HepG2 (cell line): ENCODE data around the gene MYPN. TPM values are rescaled to one million over a fixed set of nuclear protein-coding genes. Genes with fewer than 3 reads are reported as not detected.

Experiments used
- ATAC-seq: fragments of 200-7000 bp; cut with Tn5 transposase; 3 replicates; pipeline ENCODE4 v1.9.1; 2020; ENCODE audit warnings: mild to moderate bottlenecking, moderate library complexity
- BruUV-seq: library from RNA; stranded (reverse); fragments of 400-500 nt; replicated peaks from 2 replicates; lab custom pipeline; 2021; lab: Mats Ljungman, UMichigan
- CTCF ChIA-PET: fragments of 300-600 bp; formaldehyde crosslinking; extraction: SDS; loops from one replicate; lab custom pipeline; 2021; ENCODE audit warnings: low total read pairs, inconsistent platforms, low intra/inter-chr PET ratio; lab: Yijun Ruan, JAX
- POLR2A ChIA-PET: fragments of 350-600 bp; sonication (Branson Sonifier 250); formaldehyde crosslinking; loops from one replicate; lab custom pipeline; 2020; ENCODE audit warnings: antibody characterized with exemption, inconsistent platforms; lab: Yijun Ruan, JAX
- DNase-seq: peaks from one replicate; pipeline ENCODE4 v3.0.0-alpha.2; 2015; ENCODE audit warnings: low spot score
- FAIRE-seq: peaks from 3 replicates; lab custom pipeline; 2011; peaks lifted over from hg19 to GRCh38; lab: Jason Lieb, UNC
- H2AFZ ChIP-seq: one replicate; pipeline ENCODE4 v1.6.1; 2011; ENCODE audit warnings: low read length, inconsistent platforms
- H3K27ac ChIP-seq: fragments of 300-600 bp; 3 replicates; pipeline ENCODE4 v1.8.0; 2011; ENCODE audit warnings: mixed run types, mild to moderate bottlenecking, mixed read lengths, low read length, inconsistent platforms; ENCODE audit not compliant: insufficient read depth; ENCODE audit errors: extremely low read length
- H3K27me3 ChIP-seq, 2 experiments: fragments of 200-600 bp in 1 of 2; 2 replicates in 1 of 2; 3 replicates in 1 of 2; pipeline versions ENCODE4 v1.6.0 to v1.8.0; 2011; ENCODE audit warnings: low read length in 2 of 2, mild to moderate bottlenecking in 2 of 2, moderate library complexity in 2 of 2, inconsistent platforms in 1 of 2; ENCODE audit not compliant: insufficient read depth in 2 of 2, control insufficient read depth in 1 of 2
- H3K36me3 ChIP-seq, 2 experiments: fragments of 200-600 bp in 1 of 2; replicated peaks in 1 of 2; 2 replicates in 1 of 2; 3 replicates in 1 of 2; pipeline versions ENCODE4 v1.5.1 to v1.8.0; 2011; ENCODE audit warnings: low read length in 2 of 2, inconsistent platforms in 1 of 2; ENCODE audit not compliant: insufficient read depth in 2 of 2, control insufficient read depth in 1 of 2
- H3K4me1 ChIP-seq: 2 replicates; pipeline ENCODE4 v1.5.1; 2012; ENCODE audit warnings: low read length, inconsistent platforms; ENCODE audit not compliant: insufficient read depth
- H3K4me2 ChIP-seq: 2 replicates; pipeline ENCODE4 v1.6.0; 2011; ENCODE audit warnings: low read depth, low read length, inconsistent platforms
- H3K4me3 ChIP-seq, 3 experiments: fragments of 200-600 bp in 1 of 3; sonication (generic), shearing (Covaris generic) in 1 of 3; replicated peaks in 1 of 3; 2 replicates each; pipeline ENCODE4 v1.5.1; 2011 to 2016; ENCODE audit warnings: low read length in 3 of 3, inconsistent platforms in 2 of 3, low read depth in 2 of 3, mild to moderate bottlenecking in 2 of 3, control low read depth in 1 of 3, mixed read lengths in 1 of 3; ENCODE audit not compliant: insufficient read depth in 1 of 3
- H3K79me2 ChIP-seq: one replicate; pipeline ENCODE4 v1.6.1; 2011; ENCODE audit warnings: low read length, inconsistent platforms; ENCODE audit not compliant: insufficient read depth
- H3K9ac ChIP-seq: 2 replicates; pipeline ENCODE4 v1.6.0; 2011; ENCODE audit warnings: mild to moderate bottlenecking, low read depth, low read length, inconsistent platforms; ENCODE audit not compliant: insufficient read depth
- H3K9me3 ChIP-seq: 2 replicates; pipeline ENCODE4 v1.5.1; 2012; ENCODE audit warnings: mild to moderate bottlenecking, low read length
- H4K20me1 ChIP-seq: 2 replicates; pipeline ENCODE4 v1.6.0; 2011; ENCODE audit warnings: inconsistent platforms, mild to moderate bottlenecking, low read length, moderate library complexity; ENCODE audit not compliant: insufficient read depth
- ADNP ChIP-seq: sonication (generic); formaldehyde crosslinking; IDR thresholded peaks from 2 replicates; pipeline ENCODE4 v1.4.0; 2020; ENCODE audit warnings: missing genetic modification reagents
- CREB1 ChIP-seq, 2 experiments: fragments of 450-650 bp in 1 of 2; IDR thresholded peaks; 2 replicates each; pipeline ENCODE4 v1.6.1; 2016 to 2017; ENCODE audit warnings: control low read depth in 1 of 2, mild to moderate bottlenecking in 1 of 2, missing compliant biosample characterization in 1 of 2, missing genetic modification characterization in 1 of 2
- FOSL2 ChIP-seq: sonication (generic); formaldehyde crosslinking; IDR thresholded peaks from 2 replicates; pipeline ENCODE4 v1.4.0; 2020; ENCODE audit warnings: missing genetic modification reagents
- FOXA1 ChIP-seq, 2 experiments: fragments of 450-650 bp in 1 of 2; sonication (generic) in 1 of 2; formaldehyde crosslinking in 1 of 2; IDR thresholded peaks; 2 replicates each; pipeline versions ENCODE4 v1.4.0 to v1.6.1; 2016 to 2020; ENCODE audit warnings: missing genetic modification reagents in 1 of 2
- HNRNPLL ChIP-seq: fragments of 200-400 bp; formaldehyde crosslinking; IDR thresholded peaks from 2 replicates; pipeline ENCODE4 v1.6.1; 2017; ENCODE audit warnings: mild to moderate bottlenecking, low read depth, low read length; ENCODE audit not compliant: poor library complexity, severe bottlenecking
- IKZF5 ChIP-seq: IDR thresholded peaks from 2 replicates; pipeline ENCODE4 v1.6.1; 2018; ENCODE audit warnings: missing genetic modification reagents, mild to moderate bottlenecking, missing compliant biosample characterization
- KDM1A ChIP-seq: IDR thresholded peaks from 2 replicates; pipeline ENCODE4 v1.6.1; 2016; ENCODE audit warnings: missing compliant biosample characterization
- PHF21A ChIP-seq: sonication (generic); formaldehyde crosslinking; IDR thresholded peaks from 2 replicates; pipeline ENCODE4 v1.5.0; 2020; ENCODE audit warnings: mild to moderate bottlenecking, missing genetic modification reagents
- RBFOX2 ChIP-seq: fragments of 200-400 bp; formaldehyde crosslinking; IDR thresholded peaks from 2 replicates; pipeline ENCODE4 v1.6.1; 2017; ENCODE audit warnings: low read depth, mild to moderate bottlenecking, low read length
- REXO4 ChIP-seq: sonication (generic); formaldehyde crosslinking; IDR thresholded peaks from 2 replicates; pipeline ENCODE4 v1.8.0; 2022; ENCODE audit warnings: missing genetic modification reagents, mild to moderate bottlenecking, borderline replicate concordance
- SMC3 ChIP-seq: IDR thresholded peaks from 2 replicates; pipeline ENCODE4 v1.6.1; 2011; ENCODE audit warnings: low read length, improper control_type of control experiment
- THYN1 ChIP-seq: sonication (generic); formaldehyde crosslinking; IDR thresholded peaks from 2 replicates; pipeline ENCODE4 v1.8.1; 2023; ENCODE audit warnings: low read depth, mild to moderate bottlenecking, moderate library complexity, missing genetic modification reagents, borderline replicate concordance
- TSC22D2 ChIP-seq: sonication (generic); formaldehyde crosslinking; IDR thresholded peaks from 2 replicates; pipeline ENCODE4 v1.5.1; 2020; ENCODE audit warnings: missing genetic modification reagents, mild to moderate bottlenecking, borderline replicate concordance
- ZFP82 ChIP-seq: sonication (generic); formaldehyde crosslinking; IDR thresholded peaks from 2 replicates; pipeline ENCODE4 v1.5.1; 2020; ENCODE audit warnings: mild to moderate bottlenecking, missing genetic modification reagents, borderline replicate concordance
- ZHX1 ChIP-seq: sonication (generic); formaldehyde crosslinking; IDR thresholded peaks from 2 replicates; pipeline ENCODE4 v1.8.1; 2022; ENCODE audit warnings: low read depth, mild to moderate bottlenecking, missing genetic modification reagents
- ZNF101 ChIP-seq: sonication (generic); formaldehyde crosslinking; IDR thresholded peaks from 2 replicates; pipeline ENCODE4 v1.4.0; 2020; ENCODE audit warnings: mild to moderate bottlenecking, low read depth, missing genetic modification reagents, borderline replicate concordance
- ZNF446 ChIP-seq: sonication (generic); formaldehyde crosslinking; IDR thresholded peaks from 2 replicates; pipeline ENCODE4 v1.5.0; 2020; ENCODE audit warnings: mild to moderate bottlenecking, missing genetic modification reagents
- ZNF564 ChIP-seq: sonication (generic); formaldehyde crosslinking; IDR thresholded peaks from 2 replicates; pipeline ENCODE4 v1.8.1; 2023; ENCODE audit warnings: mild to moderate bottlenecking, missing genetic modification reagents
- ZNF598 ChIP-seq: sonication (generic); formaldehyde crosslinking; IDR thresholded peaks from 2 replicates; pipeline ENCODE4 v1.5.1; 2020; ENCODE audit warnings: mild to moderate bottlenecking, missing genetic modification reagents, borderline replicate concordance
- ZNF761 ChIP-seq: sonication (generic); formaldehyde crosslinking; conservative IDR thresholded peaks from 2 replicates; pipeline ENCODE4 v1.4.0; 2020; ENCODE audit warnings: mild to moderate bottlenecking, missing genetic modification reagents
- WGBS: methylation state at CpG from one replicate; pipeline ENCODE4 v1.1.6; 2017; ENCODE audit warnings: low lambda C conversion rate; 5-methylcytosine and 5-hydroxymethylcytosine counted together
- in situ Hi-C: cut with HindIII; loops from 2 replicates; pipeline ENCODE4 v1.10.0; 2017; ENCODE audit warnings: low pct_unique_long_range_greater_than_20kb; ENCODE audit not compliant: extremely low pct_ligation_motif_present
- intact Hi-C: fragments of 100-400 bp; cut with micrococcal nuclease; formaldehyde crosslinking; loops from one replicate; pipeline ENCODE4 v1.10.0; 2022; ENCODE audit not compliant: unreplicated experiment
- polyA plus RNA-seq, 8 experiments: library from polyadenylated mRNA; depleted of rRNA in 3 of 8; stranded (reverse) in 7 of 8; unstranded in 1 of 8; fragments of >200 nt; fragmentation: Illumina TruSeq in 4 of 8; extraction: Trizol in 4 of 8; gene quantifications; 2 replicates each; pipeline versions ENCODE4 v1.2.1 to v1.2.3, GENCODE V29; 2011 to 2016; ENCODE audit warnings: low read depth in 4 of 8, missing spikeins in 1 of 8, mixed read lengths in 1 of 8; ENCODE audit not compliant: insufficient read depth in 1 of 8
- total RNA-seq, 5 experiments: library from RNA; depleted of rRNA; stranded (reverse); fragments of >200 nt; fragmentation: Illumina TruSeq; extraction: Trizol; gene quantifications; 2 replicates each; pipeline ENCODE4 v1.2.3, GENCODE V29; 2016; ENCODE audit warnings: low read depth in 1 of 5

Gene MYPN
- total and polyA plus RNA-seq, 2 of the 13 experiments (the other 11 are each of a cell fraction or from before 2014, with no cell fraction given) = not detected

DNA sequence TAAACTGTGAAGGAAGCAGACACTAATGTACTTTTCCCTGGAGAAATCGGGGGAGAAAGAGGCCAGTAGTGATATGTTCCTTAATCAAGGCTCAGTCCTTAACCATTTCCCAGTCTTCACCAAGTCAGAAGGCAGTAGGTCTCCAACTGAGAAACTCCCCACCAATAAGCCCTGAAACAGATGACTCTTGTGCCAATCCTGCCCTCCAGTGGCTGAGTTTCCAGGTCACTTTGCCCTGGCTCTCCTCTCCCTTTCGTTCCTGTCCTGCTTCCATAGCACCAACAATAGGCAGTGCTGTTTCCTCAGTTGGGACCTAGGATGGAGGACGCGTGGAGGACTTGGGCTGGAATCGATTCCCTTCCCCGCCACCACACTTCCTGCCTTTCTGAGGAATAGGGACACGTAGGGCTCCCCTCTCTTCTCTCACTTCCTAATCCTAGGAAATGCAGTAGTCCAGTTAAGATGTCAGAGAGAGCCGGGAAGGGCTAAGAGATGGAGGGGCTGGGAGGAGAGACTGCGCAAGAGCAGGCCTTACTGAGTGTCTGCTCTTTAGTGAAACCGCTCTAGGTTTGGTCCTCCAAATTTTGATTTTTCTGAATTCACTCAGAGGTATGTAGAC, 99.2 kb downstream of the MYPN start:
- no peak overlapping the region for H3K27ac ChIP-seq
- FAIRE-seq = peak; percentile 91
- no peak for TF ChIP-seq THYN1 (CRISPR knock-in tag)
- TF ChIP-seq HNRNPLL = no peak
- peak; percentile 36 for TF ChIP-seq FOSL2 (CRISPR knock-in tag)
- TF ChIP-seq RBFOX2 = no peak
- TF ChIP-seq KDM1A (CRISPR knock-in tag) = no peak
- no peak for TF ChIP-seq ZNF564 (CRISPR knock-in tag)
- TF ChIP-seq ZNF101 (CRISPR knock-in tag) = no peak
- peak; percentile 93 for TF ChIP-seq SMC3
- TF ChIP-seq FOXA1 (IDR thresholded peaks at IDR 0.05) = no peak
- TF ChIP-seq FOXA1 (CRISPR knock-in tag; IDR thresholded peaks at IDR 0.05) = no peak
- no peak for TF ChIP-seq REXO4 (CRISPR knock-in tag)
- peak; percentile 28; the same call in 1 of the 2 replicates for TF ChIP-seq IKZF5 (CRISPR knock-in tag)
- TF ChIP-seq ZFP82 (CRISPR knock-in tag) = no peak
- TF ChIP-seq ZNF598 (CRISPR knock-in tag) = no peak
- TF ChIP-seq ZNF446 (CRISPR knock-in tag) = no peak
- TF ChIP-seq CREB1 (IDR thresholded peaks at IDR 0.05) = no peak
- TF ChIP-seq CREB1 (CRISPR knock-in tag; IDR thresholded peaks at IDR 0.05) = no peak
- no peak for TF ChIP-seq TSC22D2 (CRISPR knock-in tag)
- TF ChIP-seq ZHX1 (CRISPR knock-in tag) = no peak
- no peak for TF ChIP-seq ADNP (CRISPR knock-in tag)
- TF ChIP-seq ZNF761 (CRISPR knock-in tag) = no peak
- no peak for TF ChIP-seq PHF21A

More for the DNA sequence above, 99.2 kb downstream of the MYPN start:
- ATAC-seq = peak; percentile 97
- H2AFZ ChIP-seq = no peak overlapping the region
- WGBS = 32% methylated on average over 10 of the region's 10 CpGs
- H3K4me1 ChIP-seq = peaks cover 7% of the 10 kb centered on the region; the same call in 1 of the 2 replicates
- H3K36me3 ChIP-seq = no peaks in the 10 kb centered on the region
- H3K27me3 ChIP-seq = 0 out of 5 replicates have a peak, but pooled peaks cover 0 to 3% of the 10 kb centered on the region in 2 experiments
- POLR2A ChIA-PET = no interaction called here
- intact Hi-C loops (loop anchor here (1.0 to 5.0 kb wide), 4 partner anchors 51 to 420 kb away; no protein-coding TSS in a partner anchor), in situ Hi-C loops (loop anchor here (10.0 kb wide), 1 partner anchor 124 kb away; no protein-coding TSS in a partner anchor)
- no peaks in the 10 kb centered on the region for H4K20me1 ChIP-seq
- H3K9me3 ChIP-seq = no peaks in the 10 kb centered on the region
- no peak overlapping the region for H3K9ac ChIP-seq
- CTCF ChIA-PET = interaction anchor here (0.9 to 2.0 kb wide), 3 partner anchors 126 to 421 kb away, joined by 3 to 11 read pairs (median 3); no protein-coding TSS in a partner anchor
- BruUV-seq = no TSS peak
- H3K79me2 ChIP-seq = no peaks in the 10 kb centered on the region
- peak; percentile 72 for DNase-seq
- H3K4me2 ChIP-seq = peak overlapping the region; percentile 36; the same call in 1 of the 2 replicates
- peak overlapping the region in 1 of 3 experiments; percentile 11; a peak in 1 of 6 replicates for H3K4me3 ChIP-seq
